B cell (primary cell): ENCODE data around the gene CYP2D6. TPM values are rescaled to one million over a fixed set of nuclear protein-coding genes. Genes with fewer than 3 reads are reported as not detected.
A peak's percentile ranks its signal among the peaks of the same experiment; 100 is the strongest.

Experiments used
- ATAC-seq: fragments of 200-7000 bp; cut with Tn5 transposase; one replicate; pipeline ENCODE4 v1.10.0; 2021; ENCODE audit warnings: low read depth, mild to moderate bottlenecking, moderate number of reproducible peaks, moderate library complexity
- CTCF ChIA-PET: fragments of 350-600 bp; sonication (Branson Sonifier 250); formaldehyde crosslinking; loops from one replicate; lab custom pipeline; 2021; ENCODE audit warnings: antibody characterized with exemption, inconsistent platforms; lab: Charles Lee
- POLR2A ChIA-PET: fragments of 350-600 bp; sonication (Branson Sonifier 250); formaldehyde crosslinking; loops from one replicate; lab custom pipeline; 2021; ENCODE audit warnings: antibody characterized with exemption; lab: Charles Lee
- DNase-seq: peaks from one replicate; pipeline ENCODE4 v3.0.0; 2013
- H2AFZ ChIP-seq: 2 replicates; pipeline ENCODE4 v1.6.1; 2012; ENCODE audit warnings: mild to moderate bottlenecking, low read depth, low read length; ENCODE audit not compliant: insufficient read depth, poor library complexity, severe bottlenecking
- H3K27ac ChIP-seq, 2 donors: 1 replicate in 1 of 2; 2 replicates in 1 of 2; pipeline ENCODE4 v1.5.1; 2012 to 2013; ENCODE audit warnings: low read length in 2 of 2, mild to moderate bottlenecking in 2 of 2, moderate library complexity in 1 of 2
- H3K27me3 ChIP-seq, 4 experiments: fragments of 200-600 bp in 1 of 4; sonication (generic) in 1 of 4; replicated peaks in 1 of 4; 1 replicate in 2 of 4; 2 replicates in 2 of 4; pipeline versions ENCODE4 v1.6.1 to v1.7.0; 2013 to 2016; ENCODE audit warnings: low read length in 3 of 4, mild to moderate bottlenecking in 2 of 4, mixed read lengths in 1 of 4, moderate library complexity in 1 of 4; ENCODE audit not compliant: insufficient read depth in 4 of 4, control insufficient read depth in 3 of 4; ENCODE audit errors: control extremely low read depth in 1 of 4
- H3K36me3 ChIP-seq, 2 experiments: replicated peaks in 1 of 2; 1 replicate in 1 of 2; 2 replicates in 1 of 2; pipeline versions ENCODE4 v1.6.1 to v1.7.1; 2013; ENCODE audit warnings: low read length in 1 of 2; ENCODE audit not compliant: insufficient read depth in 2 of 2, control insufficient read depth in 1 of 2; ENCODE audit errors: control extremely low read depth in 1 of 2, extremely low read depth in 1 of 2
- H3K4me1 ChIP-seq, 2 donors: fragments of 200-600 bp in 1 of 2; sonication (generic) in 1 of 2; 1 replicate in 1 of 2; 2 replicates in 1 of 2; pipeline versions ENCODE4 v1.5.1 to v1.6.1; 2013 to 2017; ENCODE audit warnings: low read length in 2 of 2; ENCODE audit not compliant: control insufficient read depth in 2 of 2, insufficient read depth in 2 of 2
- H3K4me2 ChIP-seq: replicated peaks from 2 replicates; pipeline ENCODE3; 2012; ENCODE audit warnings: mild to moderate bottlenecking, low read depth, low read length; ENCODE audit not compliant: poor library complexity, severe bottlenecking
- H3K4me3 ChIP-seq, 5 experiments: fragments of 200-600 bp in 1 of 5; sonication (generic) in 1 of 5; 1 replicate in 3 of 5; 2 replicates in 2 of 5; pipeline versions ENCODE4 v1.5.1 to v1.7.0; 2011 to 2016; ENCODE audit warnings: low read length in 4 of 5, mild to moderate bottlenecking in 4 of 5, low read depth in 2 of 5, control low read depth in 1 of 5, moderate library complexity in 1 of 5; ENCODE audit not compliant: insufficient read depth in 1 of 5; ENCODE audit errors: control extremely low read depth in 1 of 5, extremely low read depth in 1 of 5
- H3K79me2 ChIP-seq: fragments of 200-600 bp; sonication (generic); one replicate; pipeline ENCODE4 v1.6.0; 2016; ENCODE audit warnings: low read length; ENCODE audit not compliant: control insufficient read depth, insufficient read depth
- H3K9ac ChIP-seq: fragments of 200-600 bp; sonication (generic); 2 replicates; pipeline ENCODE4 v1.6.1; 2017; ENCODE audit warnings: mild to moderate bottlenecking, low read length, moderate library complexity
- H3K9me3 ChIP-seq, 3 donors: one replicate each; pipeline versions ENCODE4 v1.6.1 to v1.7.1; 2013; ENCODE audit warnings: low read length in 2 of 3; ENCODE audit not compliant: control insufficient read depth in 2 of 3, insufficient read depth in 1 of 3; ENCODE audit errors: control extremely low read depth in 1 of 3
- H4K20me1 ChIP-seq: 2 replicates; pipeline ENCODE4 v1.6.0; 2012; ENCODE audit warnings: mild to moderate bottlenecking, low read length; ENCODE audit not compliant: insufficient read depth, control insufficient read depth, poor library complexity, severe bottlenecking
- H3K27ac Mint-ChIP-seq: one replicate; pipeline ENCODE4 v1.8.0; 2021; ENCODE audit warnings: mixed read lengths
- H3K27me3 Mint-ChIP-seq: one replicate; pipeline ENCODE4 v1.8.0; 2021; ENCODE audit warnings: mixed read lengths
- H3K4me1 Mint-ChIP-seq: one replicate; pipeline ENCODE4 v1.8.0; 2021; ENCODE audit warnings: mixed read lengths
- H3K4me3 Mint-ChIP-seq: one replicate; pipeline ENCODE4 v1.8.0; 2021; ENCODE audit warnings: mixed read lengths
- H3K9me3 Mint-ChIP-seq: one replicate; pipeline ENCODE4 v1.8.0; 2022; ENCODE audit warnings: mixed read lengths; ENCODE audit not compliant: insufficient read depth
- CTCF ChIP-seq: fragments of 200-600 bp; IDR thresholded peaks from one replicate; pipeline ENCODE4 v1.8.0; 2022; ENCODE audit warnings: antibody characterized with exemption, mild to moderate bottlenecking
- EZH2 ChIP-seq: IDR thresholded peaks from 2 replicates; pipeline ENCODE4 v1.6.1; 2012; ENCODE audit warnings: borderline replicate concordance, low read depth, mild to moderate bottlenecking, moderate library complexity, low read length; ENCODE audit not compliant: insufficient read depth, poor library complexity, severe bottlenecking
- WGBS: methylation state at CpG from one replicate; pipeline ENCODE4 v1.1.5; 2013; ENCODE audit warnings: missing lambda C conversion rate; ENCODE audit not compliant: insufficient coverage; 5-methylcytosine and 5-hydroxymethylcytosine counted together
- intact Hi-C: fragments of 100-400 bp; cut with micrococcal nuclease; formaldehyde crosslinking; loops from one replicate; pipeline ENCODE4 v1.10.0; 2022
- polyA plus RNA-seq: library from polyadenylated mRNA; depleted of rRNA; stranded (reverse); fragments of >200 nt; gene quantifications from 2 replicates; pipeline ENCODE4 v1.2.3, GENCODE V29; 2012
- total RNA-seq, 2 donors: library from RNA; stranded (reverse); fragments of 120-200 nt in 1 of 2; gene quantifications; 1 replicate in 1 of 2; 2 replicates in 1 of 2; pipeline versions ENCODE4 v1.2.3 to v1.2.4, GENCODE V29; 2013 to 2022

The CYP2D6 gene
- total and polyA plus RNA-seq, 2 donors (not counting 1 experiment from before 2014, with no cell fraction given) = 3.1 to 3.9 TPM

DNA sequence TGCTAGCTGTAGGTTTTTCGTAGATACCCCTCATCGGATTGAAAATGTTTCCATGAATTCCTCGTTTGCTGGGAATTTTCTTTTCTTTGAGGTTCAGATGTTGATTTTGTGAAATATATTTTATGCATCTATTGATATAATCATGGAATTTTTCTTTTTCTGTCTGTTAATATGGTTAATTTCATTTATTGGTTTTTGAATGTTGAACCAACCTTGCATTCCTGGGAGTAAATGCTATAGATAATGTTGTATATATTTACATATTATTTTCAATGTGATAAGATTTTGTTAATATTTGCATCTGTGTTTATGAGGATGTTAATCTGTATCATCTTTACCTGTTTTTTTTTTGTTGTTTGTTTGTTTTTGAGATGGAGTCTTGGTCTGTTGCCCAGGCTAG is 29.4 kb downstream of the CYP2D6 start:
- Mint-ChIP-seq H3K27me3 (no peaks in the 10 kb centered on the region), H3K27ac (no peak overlapping the region), H3K4me1 (no peaks in the 10 kb centered on the region), H3K9me3 (peaks cover 2% of the 10 kb centered on the region), H3K4me3 (no peak overlapping the region)
- H4K20me1 ChIP-seq = no peaks in the 10 kb centered on the region
- TF ChIP-seq EZH2 (no peak), CTCF (no peak)
- no peak overlapping the region for H2AFZ ChIP-seq
- no peaks in the 10 kb centered on the region for H3K4me1 ChIP-seq
- peaks cover 4 to 58% (median 37%) of the 10 kb centered on the region in 3 donors for H3K9me3 ChIP-seq
- H3K79me2 ChIP-seq = no peaks in the 10 kb centered on the region
- H3K4me3 ChIP-seq = no peak overlapping the region
- no peak for DNase-seq
- H3K27ac ChIP-seq = no peak overlapping the region
- ATAC-seq = no peak
- no peak overlapping the region for H3K9ac ChIP-seq
- POLR2A ChIA-PET = no interaction called here
- no peaks in the 10 kb centered on the region for H3K27me3 ChIP-seq
- H3K36me3 ChIP-seq = no peaks in the 10 kb centered on the region
- no CpG with 5 or more reads among the region's 3 CpGs for WGBS
- CTCF ChIA-PET = interaction anchor here (0.6 to 2.0 kb wide), 2 partner anchors 10 to 32 kb away, joined by 3 to 8 read pairs; partner anchors contain the start of gene NDUFA6
- no peak overlapping the region for H3K4me2 ChIP-seq
- intact Hi-C loops = no loop called here

GRCh38 chr22:42091455-42091782 is 39.2 kb downstream of the CYP2D6 start:
- no peaks in the 10 kb centered on the region for H3K27me3 ChIP-seq
- ATAC-seq (no peak), DNase-seq (no peak)
- TF ChIP-seq EZH2 (no peak), CTCF (no peak)
- H3K79me2 ChIP-seq = peaks cover 28% of the 10 kb centered on the region
- Mint-ChIP-seq H3K9me3 (no peaks in the 10 kb centered on the region), H3K27ac (peak overlapping the region; percentile 99), H3K4me1 (peaks cover 27% of the 10 kb centered on the region), H3K27me3 (no peaks in the 10 kb centered on the region), H3K4me3 (peak overlapping the region; percentile 98)
- peak overlapping the region; percentile 99 for H2AFZ ChIP-seq
- intact Hi-C loops = loop anchor here (1.0 to 5.0 kb wide), 8 partner anchors 77 to 425 kb away; partner anchors contain the start of gene SREBF2
- peak overlapping the region; percentile 88 to 96 for H3K27ac ChIP-seq
- peaks cover 0 to 7% of the 10 kb centered on the region in 2 experiments for H3K36me3 ChIP-seq
- H3K4me1 ChIP-seq = peaks cover 17 to 22% of the 10 kb centered on the region in 2 donors
- POLR2A ChIA-PET = interaction anchor here (0.6 to 2.7 kb wide), 7 partner anchors 12 to 353 kb away, joined by 3 to 45 read pairs (median 5); partner anchors contain the start of genes CENPM, SMDT1 and WBP2NL
- CTCF ChIA-PET = interaction anchor here (0.6 to 4.8 kb wide), 25 partner anchors 9 to 402 kb away, joined by 3 to 57 read pairs (median 5); partner anchors contain the start of genes NAGA, SMDT1 and WBP2NL
- peak overlapping the region; percentile 81 for H3K9ac ChIP-seq
- H4K20me1 ChIP-seq = no peaks in the 10 kb centered on the region
- peak overlapping the region; percentile 93 for H3K4me2 ChIP-seq
- no peaks in the 10 kb centered on the region for H3K9me3 ChIP-seq
- peak overlapping the region; percentile 70 to 91 (median 76) for H3K4me3 ChIP-seq
- 22% methylated on average over 4 of the region's 7 CpGs for WGBS
